Activated CD4-positive, alpha-beta T cell treated with anti-CD3 and anti-CD28 coated beads, Interleukin-2, Interleukin-4, amounts not matched to agents 100 ng/mL and 50 ng/mL, durations not matched to agents 16 hours and 8 hours (primary cell): ENCODE results near the gene ERICH6.

Experiments used
- DNase-seq: peaks from one replicate; pipeline ENCODE4 v3.0.0-alpha.2; 2020; ENCODE audit warnings: low spot score

Gene ERICH6

GRCh38 chr3:150736903-150737832 lies 33.4 kb upstream of the ERICH6 start:
- DNase-seq: no peak

- DNase-seq: no peak
These were observed 32.6 kb upstream of the ERICH6 start for GRCh38 chr3:150736316-150736719.

- DNase-seq: no peak
These were observed 31.0 kb upstream of the ERICH6 start for GRCh38 chr3:150734795-150735119.

- DNase-seq: no peak
These were observed 30.4 kb upstream of the ERICH6 start for GRCh38 chr3:150733936-150734794.

- DNase-seq: no peak
These were observed 29.7 kb upstream of the ERICH6 start for GRCh38 chr3:150733373-150733935.

- no peak for DNase-seq
These were observed 26.1 kb upstream of the ERICH6 start for GRCh38 chr3:150729682-150730360.

- DNase-seq: no peak
These were observed 24.2 kb upstream of the ERICH6 start for GRCh38 chr3:150727653-150728502.

GRCh38 chr3:150725548-150725947 lies 21.8 kb upstream of the ERICH6 start:
- DNase-seq: no peak

- no peak for DNase-seq
These were observed 20.2 kb upstream of the ERICH6 start for GRCh38 chr3:150723946-150724345.

GRCh38 chr3:150722267-150722666 lies 18.5 kb upstream of the ERICH6 start:
- no peak for DNase-seq

- peak; percentile 81 for DNase-seq
These were observed 17.8 kb upstream of the ERICH6 start for GRCh38 chr3:150721285-150722130.

- DNase-seq: no peak
These were observed 16.7 kb upstream of the ERICH6 start for GRCh38 chr3:150720444-150720843.

- DNase-seq: no peak
These were observed 6.4 kb upstream of the ERICH6 start for GRCh38 chr3:150710097-150710496.

- DNase-seq: no peak
These were observed 393 bp downstream of the ERICH6 start for GRCh38 chr3:150703299-150703755.

GRCh38 chr3:150699068-150699639 lies 4.6 kb downstream of the ERICH6 start:
- DNase-seq: no peak

GRCh38 chr3:150697646-150698045 lies 6.1 kb downstream of the ERICH6 start:
- DNase-seq: no peak

GRCh38 chr3:150691414-150692040 lies 12.2 kb downstream of the ERICH6 start:
- no peak for DNase-seq

- no peak for DNase-seq
These were observed 16.1 kb downstream of the ERICH6 start for GRCh38 chr3:150687613-150688012.

GRCh38 chr3:150682824-150683223 lies 20.9 kb downstream of the ERICH6 start:
- DNase-seq: no peak
